Mucosa of rectum (tissue), 2 donors: ENCODE data around the gene LARP4.
"Not testable (repeated sequence)": the region's sequence is repeated elsewhere in the genome, so short reads cannot be mapped to it uniquely, and the experiment has no call there.

ENCODE experiments used
- H3K27ac ChIP-seq, 2 donors: one replicate each; pipeline ENCODE4 v1.7.0; 2013; ENCODE audit warnings: inconsistent platforms in 2 of 2, low read depth in 2 of 2, low read length in 2 of 2
- H3K27me3 ChIP-seq, 2 donors: one replicate each; pipeline ENCODE4 v1.7.0; 2013; ENCODE audit warnings: low read length in 2 of 2; ENCODE audit not compliant: control insufficient read depth in 2 of 2, insufficient read depth in 2 of 2
- H3K36me3 ChIP-seq, 2 donors: one replicate each; pipeline ENCODE4 v1.7.0; 2013; ENCODE audit warnings: low read length in 2 of 2; ENCODE audit not compliant: control insufficient read depth in 2 of 2, insufficient read depth in 2 of 2
- H3K4me1 ChIP-seq, 2 donors: one replicate each; pipeline ENCODE4 v1.7.0; 2013; ENCODE audit warnings: low read length in 2 of 2, mild to moderate bottlenecking in 1 of 2; ENCODE audit not compliant: control insufficient read depth in 2 of 2, insufficient read depth in 2 of 2
- H3K4me3 ChIP-seq, 2 donors: one replicate each; pipeline ENCODE4 v1.7.0; 2013; ENCODE audit warnings: low read length in 2 of 2
- H3K9ac ChIP-seq, 2 donors: one replicate each; pipeline ENCODE4 v1.7.0; 2013; ENCODE audit warnings: low read length in 2 of 2, low read depth in 1 of 2, mild to moderate bottlenecking in 1 of 2
- H3K9me3 ChIP-seq, 2 donors: one replicate each; pipeline ENCODE4 v1.7.0; 2013; ENCODE audit warnings: low read length in 2 of 2; ENCODE audit not compliant: control insufficient read depth in 2 of 2
- donor health status: healthy.
- donor health status: Normal muscosa, but diverticular disease.

The LARP4 gene

GRCh38 chr12:50370672-50371071 is 30.0 kb upstream of the LARP4 start:
- H3K9me3 ChIP-seq, H3K36me3 ChIP-seq, H3K27ac ChIP-seq, H3K4me3 ChIP-seq, H3K4me1 ChIP-seq, H3K9ac ChIP-seq, H3K27me3 ChIP-seq: not testable (repeated sequence)

DNA sequence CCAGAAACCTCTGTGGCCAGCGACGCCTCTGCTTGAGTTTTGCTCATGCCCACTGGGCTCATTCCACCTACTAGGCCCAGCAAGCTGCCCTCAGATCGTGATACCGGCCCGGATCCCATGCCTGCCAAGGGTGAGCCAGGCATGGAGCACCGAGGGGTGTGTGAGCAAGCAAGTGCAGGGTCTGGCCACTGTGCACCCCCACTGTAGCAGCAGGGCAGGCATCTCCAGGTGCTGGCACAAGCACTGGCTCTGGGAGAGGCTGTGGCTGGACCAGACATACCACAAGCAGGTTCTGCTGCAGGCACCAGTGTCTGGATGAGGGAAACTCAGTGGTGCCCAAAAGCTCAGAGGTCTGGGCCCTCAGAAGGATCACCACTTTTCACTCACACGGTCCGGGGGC is 24.9 kb upstream of the LARP4 start:
- no peak overlapping the region for H3K4me3 ChIP-seq
- H3K27ac ChIP-seq = no peak overlapping the region
- H3K9ac ChIP-seq = no peak overlapping the region
- no peaks in the 10 kb centered on the region for H3K36me3 ChIP-seq
- no peaks in the 10 kb centered on the region for H3K9me3 ChIP-seq
- no peaks in the 10 kb centered on the region for H3K27me3 ChIP-seq
- no peaks in the 10 kb centered on the region for H3K4me1 ChIP-seq

GRCh38 chr12:50380761-50381325 is 19.8 kb upstream of the LARP4 start:
- Histone ChIP-seq H3K4me3 (no peak overlapping the region), H3K27me3 (no peaks in the 10 kb centered on the region), H3K36me3 (no peaks in the 10 kb centered on the region), H3K27ac (no peak overlapping the region), H3K4me1 (no peaks in the 10 kb centered on the region), H3K9ac (no peak overlapping the region), H3K9me3 (no peaks in the 10 kb centered on the region)

DNA sequence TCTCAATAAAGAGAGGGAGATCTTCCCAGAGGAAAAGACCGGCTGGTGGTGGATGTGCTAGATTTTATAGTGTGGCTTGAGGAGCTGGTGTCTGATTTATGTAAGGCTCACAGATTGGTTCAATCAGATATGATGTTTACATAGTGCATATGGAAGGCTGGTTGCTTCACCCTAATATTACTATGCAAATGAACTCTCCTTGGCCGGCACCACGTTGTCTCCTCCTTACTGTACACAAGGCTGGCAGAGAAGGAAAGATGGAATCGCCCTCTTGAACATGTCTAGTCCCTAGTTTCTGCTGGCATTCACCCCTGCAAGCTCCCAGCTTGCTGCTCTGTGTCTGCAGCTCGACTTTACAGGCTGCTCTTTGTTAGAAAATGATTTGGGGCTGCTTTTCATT is 13.2 kb upstream of the LARP4 start:
- no peaks in the 10 kb centered on the region for H3K36me3 ChIP-seq
- no peak overlapping the region for H3K27ac ChIP-seq
- H3K4me3 ChIP-seq = no peak overlapping the region
- no peaks in the 10 kb centered on the region for H3K27me3 ChIP-seq
- no peaks in the 10 kb centered on the region for H3K9me3 ChIP-seq
- no peak overlapping the region for H3K9ac ChIP-seq
- H3K4me1 ChIP-seq = no peaks in the 10 kb centered on the region

GRCh38 chr12:50387972-50388478 is 12.7 kb upstream of the LARP4 start:
- Histone ChIP-seq H3K9me3 (no peaks in the 10 kb centered on the region), H3K4me1 (no peaks in the 10 kb centered on the region), H3K36me3 (no peaks in the 10 kb centered on the region), H3K27me3 (no peaks in the 10 kb centered on the region), H3K9ac (no peak overlapping the region), H3K27ac (no peak overlapping the region), H3K4me3 (no peak overlapping the region)

- not testable (repeated sequence) for H3K4me3 ChIP-seq, H3K9ac ChIP-seq, H3K9me3 ChIP-seq, H3K27ac ChIP-seq, H3K27me3 ChIP-seq, H3K4me1 ChIP-seq, H3K36me3 ChIP-seq
Measured at GRCh38 chr12:50388793-50389192, 11.9 kb upstream of the LARP4 start.

DNA sequence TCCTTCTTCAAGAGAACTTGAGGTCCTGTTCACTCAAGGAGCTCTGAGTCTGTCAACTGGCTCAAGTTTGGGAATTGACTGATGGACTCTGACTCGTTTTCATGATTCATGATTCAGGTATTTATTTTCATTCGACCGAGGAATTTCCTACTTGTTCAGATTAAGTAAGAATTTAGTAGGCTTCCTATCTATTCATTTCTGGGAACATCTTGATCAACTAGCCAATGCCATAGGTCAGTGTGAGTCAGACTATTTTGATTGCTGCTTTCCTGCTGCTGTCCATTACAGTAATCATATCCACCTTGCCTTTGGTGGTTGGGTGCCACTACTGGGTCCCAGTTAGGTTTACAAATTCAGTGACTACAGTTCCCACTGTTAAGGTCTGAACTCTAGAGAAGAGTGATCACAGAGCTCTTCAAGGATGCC is 10.4 kb upstream of the LARP4 start:
- H3K27ac ChIP-seq = no peak overlapping the region
- H3K4me3 ChIP-seq = no peak overlapping the region
- H3K27me3 ChIP-seq = no peaks in the 10 kb centered on the region
- no peaks in the 10 kb centered on the region for H3K36me3 ChIP-seq
- no peaks in the 10 kb centered on the region for H3K4me1 ChIP-seq
- no peak overlapping the region for H3K9ac ChIP-seq
- H3K9me3 ChIP-seq = no peaks in the 10 kb centered on the region

GRCh38 chr12:50394469-50395029 is 6.1 kb upstream of the LARP4 start:
- Histone ChIP-seq H3K36me3 (no peaks in the 10 kb centered on the region), H3K4me3 (no peak overlapping the region), H3K9ac (no peak overlapping the region), H3K27ac (no peak overlapping the region), H3K4me1 (no peaks in the 10 kb centered on the region), H3K9me3 (no peaks in the 10 kb centered on the region), H3K27me3 (no peaks in the 10 kb centered on the region)

- Histone ChIP-seq H3K36me3 (no peaks in the 10 kb centered on the region), H3K9me3 (no peaks in the 10 kb centered on the region), H3K4me1 (peaks cover 0 to 4% of the 10 kb centered on the region in 2 donors), H3K9ac (no peak overlapping the region), H3K27ac (no peak overlapping the region), H3K4me3 (no peak overlapping the region), H3K27me3 (no peaks in the 10 kb centered on the region)
Measured at GRCh38 chr12:50397117-50397650, 3.5 kb upstream of the LARP4 start.

DNA sequence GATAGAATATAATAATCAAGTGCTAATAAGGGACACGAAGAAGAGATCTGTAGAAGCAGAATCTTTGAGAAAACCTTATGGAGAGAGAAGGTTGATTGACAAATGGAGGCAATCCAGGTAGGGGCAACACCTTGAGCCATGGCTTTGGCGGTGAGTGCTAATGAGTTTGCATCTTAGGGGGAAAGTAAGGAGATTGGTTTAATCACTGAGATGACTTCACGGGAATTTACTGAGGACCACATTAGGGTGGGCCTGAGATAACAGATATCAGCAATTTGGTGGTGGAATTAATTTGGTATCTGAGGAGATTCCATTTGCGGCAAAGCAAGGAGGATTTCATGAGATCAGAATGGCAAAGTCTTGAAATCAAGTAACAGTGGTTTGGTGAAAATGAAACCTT is 1.8 kb upstream of the LARP4 start:
- Histone ChIP-seq H3K4me3 (no peak overlapping the region), H3K27ac (no peak overlapping the region), H3K9me3 (no peaks in the 10 kb centered on the region), H3K4me1 (peaks cover 7 to 19% of the 10 kb centered on the region in 2 donors), H3K27me3 (no peaks in the 10 kb centered on the region), H3K9ac (no peak overlapping the region), H3K36me3 (no peaks in the 10 kb centered on the region)
